ENCODE measurements around the gene PLEKHF1. TPM values are rescaled to one million over a fixed set of nuclear protein-coding genes. Genes with fewer than 3 reads are reported as not detected.

Gene PLEKHF1
- total RNA-seq, 4 donors from 2014 or later, result 4.3 to 20.8 (median 17.1) TPM

DNA sequence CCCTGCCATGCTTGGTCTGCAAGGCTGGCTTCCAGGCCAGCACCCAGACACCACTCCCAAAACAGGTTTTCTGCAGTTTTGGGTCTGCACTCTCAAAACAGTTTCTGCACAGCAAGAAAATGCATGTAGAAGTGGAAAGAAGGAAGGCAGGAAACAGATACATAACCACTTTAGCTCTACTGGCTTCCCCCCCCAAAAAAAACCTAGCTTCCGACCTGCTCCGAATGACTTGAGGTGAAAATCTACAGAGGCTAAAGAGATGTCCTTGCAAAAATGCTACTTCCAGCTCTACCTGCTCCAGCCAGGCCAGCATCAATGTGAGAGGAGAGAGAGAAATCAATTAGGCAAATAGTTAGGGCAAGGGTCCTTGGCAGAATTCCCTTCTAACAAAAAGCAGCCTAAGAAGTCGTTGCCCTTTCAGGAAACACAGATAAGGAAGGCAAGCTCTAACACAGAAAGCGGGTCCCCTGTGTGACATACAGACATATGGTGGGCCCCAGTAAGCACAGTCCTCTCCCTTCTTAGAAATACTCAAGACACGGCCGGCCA lies 46.4 kb downstream of the PLEKHF1 start:
- H3K27ac ChIP-seq, result no peak overlapping the region
- no peak overlapping the region for H3K4me3 ChIP-seq
- DNase-seq, result no peak
- H3K27me3 ChIP-seq, result no peaks in the 10 kb centered on the region
- H3K9me3 ChIP-seq, result no peaks in the 10 kb centered on the region
- TF ChIP-seq, protein P1, sequence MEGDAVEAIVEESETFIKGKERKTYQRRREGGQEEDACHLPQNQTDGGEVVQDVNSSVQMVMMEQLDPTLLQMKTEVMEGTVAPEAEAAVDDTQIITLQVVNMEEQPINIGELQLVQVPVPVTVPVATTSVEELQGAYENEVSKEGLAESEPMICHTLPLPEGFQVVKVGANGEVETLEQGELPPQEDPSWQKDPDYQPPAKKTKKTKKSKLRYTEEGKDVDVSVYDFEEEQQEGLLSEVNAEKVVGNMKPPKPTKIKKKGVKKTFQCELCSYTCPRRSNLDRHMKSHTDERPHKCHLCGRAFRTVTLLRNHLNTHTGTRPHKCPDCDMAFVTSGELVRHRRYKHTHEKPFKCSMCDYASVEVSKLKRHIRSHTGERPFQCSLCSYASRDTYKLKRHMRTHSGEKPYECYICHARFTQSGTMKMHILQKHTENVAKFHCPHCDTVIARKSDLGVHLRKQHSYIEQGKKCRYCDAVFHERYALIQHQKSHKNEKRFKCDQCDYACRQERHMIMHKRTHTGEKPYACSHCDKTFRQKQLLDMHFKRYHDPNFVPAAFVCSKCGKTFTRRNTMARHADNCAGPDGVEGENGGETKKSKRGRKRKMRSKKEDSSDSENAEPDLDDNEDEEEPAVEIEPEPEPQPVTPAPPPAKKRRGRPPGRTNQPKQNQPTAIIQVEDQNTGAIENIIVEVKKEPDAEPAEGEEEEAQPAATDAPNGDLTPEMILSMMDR (IDR thresholded peaks at IDR 0.05), result no peak
- no peak for TF ChIP-seq POLR2A (IDR thresholded peaks at IDR 0.05)
- peaks cover 21 to 53% (median 23%) of the 10 kb centered on the region in 3 donors for H3K4me1 ChIP-seq
- intact Hi-C loops (cut with DNase I), result no loop called here
- H3K36me3 ChIP-seq, result peaks cover 5 to 31% (median 11%) of the 10 kb centered on the region in 3 donors
- 67 to 77% methylated on average over 4 to 6 of the region's 6 CpGs for WGBS, 2 donors

DNA sequence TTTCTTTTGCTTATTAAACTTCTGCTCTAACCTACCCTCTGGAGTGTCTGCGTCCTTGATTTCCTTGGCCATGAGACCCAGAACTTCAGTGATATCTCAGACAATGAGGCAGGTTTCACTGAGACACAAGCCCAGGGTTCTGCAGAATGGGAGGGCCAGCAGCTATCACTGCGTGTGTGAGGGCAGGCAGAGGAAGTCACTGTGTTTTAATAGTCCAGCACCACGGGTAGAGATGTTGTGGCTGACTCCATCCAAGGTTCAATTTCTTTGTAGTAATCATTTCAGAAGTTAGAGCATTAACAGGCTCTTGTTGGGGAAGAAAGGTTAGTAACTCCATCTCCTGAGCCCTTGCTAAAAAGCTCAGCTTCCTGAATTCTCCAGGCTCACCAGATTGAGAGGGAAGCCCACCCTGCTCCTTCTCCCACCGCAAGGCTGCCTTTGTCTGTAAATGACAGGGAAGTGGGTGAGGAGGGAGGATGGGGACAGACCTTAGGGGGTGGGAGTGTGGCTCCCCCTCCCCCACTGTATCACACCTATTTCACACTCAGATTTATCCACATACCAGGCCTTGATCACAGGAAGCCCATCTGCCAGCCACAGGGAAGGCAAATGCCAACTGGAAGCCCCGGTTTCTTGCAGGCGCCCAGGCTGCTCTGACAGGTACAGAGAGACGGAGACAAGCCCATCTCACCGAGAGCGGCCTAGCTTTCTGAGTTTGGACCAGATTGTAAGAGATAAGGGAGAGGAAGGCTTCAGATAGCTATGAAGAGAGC lies 47.7 kb downstream of the PLEKHF1 start:
- Histone ChIP-seq H3K4me3 (no peak overlapping the region), H3K4me1 (peaks cover 21 to 57% (median 23%) of the 10 kb centered on the region in 3 donors), H3K27me3 (no peaks in the 10 kb centered on the region), H3K9me3 (no peaks in the 10 kb centered on the region), H3K27ac (peak overlapping the region in 1 of 4 donors; percentile 98), H3K36me3 (peaks cover 0 to 18% (median 5%) of the 10 kb centered on the region in 3 donors)
- 70 to 79% methylated on average over 7 to 9 of the region's 9 CpGs for WGBS, 2 donors
- intact Hi-C loops (cut with DNase I), result no loop called here
- no peak for DNase-seq
- TF ChIP-seq POLR2A (IDR thresholded peaks at IDR 0.05), result no peak
- TF ChIP-seq, protein P1 (IDR thresholded peaks at IDR 0.05), result no peak

DNA sequence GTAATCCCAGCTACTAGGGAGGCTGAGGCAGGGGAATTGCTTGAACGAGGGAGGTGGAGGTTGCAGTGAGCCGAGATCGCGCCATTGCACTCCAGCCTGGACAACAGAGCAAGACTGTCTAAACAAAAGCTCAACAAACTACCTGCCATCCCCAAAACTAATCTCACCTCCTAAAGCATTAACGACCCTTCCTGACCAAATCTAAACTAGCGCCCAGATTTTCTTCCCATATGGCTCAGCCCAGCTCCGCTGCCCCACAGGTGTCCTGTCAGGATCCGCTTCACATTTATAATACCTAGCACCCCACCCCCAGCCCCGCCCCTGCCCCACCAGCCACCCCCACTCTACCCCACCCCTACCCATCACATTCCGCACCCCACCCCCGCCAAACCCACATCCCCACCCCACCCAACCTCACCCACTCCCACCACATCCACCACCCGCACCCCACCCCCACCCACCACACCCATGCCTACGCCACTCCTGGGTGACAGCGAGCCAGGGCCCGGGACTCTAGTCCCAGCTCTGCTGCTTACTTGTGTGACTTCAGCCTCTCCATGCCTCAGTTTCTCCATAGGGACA lies 49.2 kb downstream of the PLEKHF1 start:
- WGBS, 2 donors, result 25 to 31% methylated on average over 8 to 11 of the region's 15 CpGs
- intact Hi-C loops (cut with DNase I), result no loop called here
- peaks cover 0 to 10% (median 0%) of the 10 kb centered on the region in 3 donors for H3K36me3 ChIP-seq
- no peaks in the 10 kb centered on the region for H3K27me3 ChIP-seq
- peaks cover 21 to 57% (median 23%) of the 10 kb centered on the region in 3 donors for H3K4me1 ChIP-seq
- no peak for DNase-seq
- H3K27ac ChIP-seq, result peak overlapping the region; percentile 93 to 98 (median 96)
- H3K9me3 ChIP-seq, result no peaks in the 10 kb centered on the region
- H3K4me3 ChIP-seq, result peak overlapping the region; percentile 79 to 98 (median 88)
- TF ChIP-seq, protein P1 (IDR thresholded peaks at IDR 0.05), result no peak
- TF ChIP-seq POLR2A (IDR thresholded peaks at IDR 0.05), result no peak

DNA sequence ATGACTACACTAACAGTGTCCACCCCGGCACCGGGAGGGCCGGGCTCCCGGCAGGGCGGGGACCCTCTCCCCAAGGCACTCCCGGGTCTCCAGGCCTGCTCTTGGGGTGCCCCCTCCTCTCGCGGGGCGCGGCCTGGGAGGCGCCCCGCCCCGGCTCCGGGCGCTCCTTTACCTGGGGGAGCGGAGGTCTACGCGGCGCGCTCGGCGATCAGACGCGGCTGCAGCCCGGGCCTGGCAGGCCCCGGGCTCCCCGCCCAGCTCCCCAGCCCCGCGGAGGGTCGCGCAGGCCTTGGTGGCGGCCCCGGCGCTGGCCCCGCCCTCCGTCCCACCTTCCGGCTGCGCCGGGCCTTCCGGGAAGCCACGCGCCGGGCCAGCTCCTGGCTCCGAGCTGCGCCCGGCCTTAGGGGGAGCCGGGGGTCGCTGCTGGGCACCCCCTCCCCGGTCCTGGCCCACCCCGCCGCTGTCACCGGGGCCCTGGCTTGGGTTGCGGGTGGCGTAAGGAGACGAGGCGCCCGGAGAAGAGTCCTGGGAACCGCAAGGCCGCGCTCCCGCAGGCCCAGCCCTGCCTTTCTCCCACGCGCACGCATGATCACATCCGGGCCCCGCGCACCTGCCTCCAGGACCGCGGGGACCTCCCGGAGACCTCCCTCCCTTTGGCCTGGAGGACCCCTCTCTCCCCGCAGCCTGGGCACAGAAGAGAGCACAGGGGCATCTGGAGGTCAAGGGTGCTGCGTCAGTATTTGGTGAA lies 49.9 kb downstream of the PLEKHF1 start, which contains the start of gene C19orf12:
Gene C19orf12 (minus strand): TSS at position 309 of the 748 bp plus-strand sequence. CDS start 6,848 bp downstream, outside the sequence.
- no peak for DNase-seq
- H3K36me3 ChIP-seq, result peaks cover 0 to 10% (median 0%) of the 10 kb centered on the region in 3 donors
- TF ChIP-seq, protein P1 (IDR thresholded peaks at IDR 0.05), result no peak
- TF ChIP-seq POLR2A (IDR thresholded peaks at IDR 0.05), result peak in 3 of 4 donors; percentile 25 to 81 (median 78)
- WGBS, 2 donors, result no CpG with 5 or more reads among the region's 72 CpGs
- H3K9me3 ChIP-seq, result no peaks in the 10 kb centered on the region
- peaks cover 21 to 57% (median 23%) of the 10 kb centered on the region in 3 donors for H3K4me1 ChIP-seq
- peak within 1 kb of the TSS; percentile 93 to 98 (median 96) for H3K27ac ChIP-seq
- H3K27me3 ChIP-seq, result no peaks in the 10 kb centered on the region
- intact Hi-C loops (cut with DNase I), result loop anchor here (5.0 kb wide), 1 partner anchor 108 kb away; the partner anchor contains the start of gene POP4
- peak within 1 kb of the TSS; percentile 79 to 98 (median 88) for H3K4me3 ChIP-seq
